ENCODE results near the gene MGLL. TPM values are rescaled to one million over a fixed set of nuclear protein-coding genes. Genes with fewer than 3 reads are reported as not detected.

MGLL gene
- total RNA-seq, 1 donor = 18.1 TPM

GRCh38 chr3:127747066-127747465, 75.2 kb downstream of the MGLL start:
- no peak overlapping the region for H3K4me2 ChIP-seq (ENCODE audit: insufficient read depth, low read length)
- no peaks in the 10 kb centered on the region for H3K79me2 ChIP-seq (ENCODE audit: insufficient read depth, low read length)
- no peak overlapping the region for H2AFZ ChIP-seq (ENCODE audit: low read length)
- no peak for DNase-seq (ENCODE audit: insufficient read length, low spot score, missing footprints)
- H3K36me3 ChIP-seq (ENCODE audit: insufficient read depth, low read length) = no peaks in the 10 kb centered on the region
- H3K27ac ChIP-seq (ENCODE audit: low read depth, low read length) = no peak overlapping the region
- TF ChIP-seq CTCF (IDR thresholded peaks at IDR 0.05; ENCODE audit: extremely low read depth, low read depth, low read length) = no peak
- H3K27me3 ChIP-seq (ENCODE audit: insufficient read depth, low read length) = no peaks in the 10 kb centered on the region
- peaks cover 2% of the 10 kb centered on the region for H4K20me1 ChIP-seq (ENCODE audit: insufficient read depth, low read length)
- no peak overlapping the region for H3K4me3 ChIP-seq (ENCODE audit: insufficient read depth, low read length)
- no peaks in the 10 kb centered on the region for H3K9me3 ChIP-seq (ENCODE audit: low read depth, low read length)
- H3K4me1 ChIP-seq (ENCODE audit: insufficient read depth, low read length) = peaks cover 42% of the 10 kb centered on the region

- H3K27me3 ChIP-seq (ENCODE audit: insufficient read depth, low read length) = no peaks in the 10 kb centered on the region
- H4K20me1 ChIP-seq (ENCODE audit: insufficient read depth, low read length) = peaks cover 2% of the 10 kb centered on the region
- H3K4me3 ChIP-seq (ENCODE audit: insufficient read depth, low read length) = no peak overlapping the region
- no peaks in the 10 kb centered on the region for H3K36me3 ChIP-seq (ENCODE audit: insufficient read depth, low read length)
- no peak for DNase-seq (ENCODE audit: insufficient read length, low spot score, missing footprints)
- peaks cover 42% of the 10 kb centered on the region for H3K4me1 ChIP-seq (ENCODE audit: insufficient read depth, low read length)
- H3K9me3 ChIP-seq (ENCODE audit: low read depth, low read length) = no peaks in the 10 kb centered on the region
- H2AFZ ChIP-seq (ENCODE audit: low read length) = no peak overlapping the region
- no peak overlapping the region for H3K27ac ChIP-seq (ENCODE audit: low read depth, low read length)
- no peak for TF ChIP-seq CTCF (IDR thresholded peaks at IDR 0.05; ENCODE audit: extremely low read depth, low read depth, low read length)
- H3K79me2 ChIP-seq (ENCODE audit: insufficient read depth, low read length) = no peaks in the 10 kb centered on the region
- no peak overlapping the region for H3K4me2 ChIP-seq (ENCODE audit: insufficient read depth, low read length)
Observed at GRCh38 chr3:127746400-127747057, 75.8 kb downstream of the MGLL start.

GRCh38 chr3:127745656-127746399, 76.5 kb downstream of the MGLL start:
- Histone ChIP-seq H3K36me3 (ENCODE audit: insufficient read depth, low read length) (no peaks in the 10 kb centered on the region), H3K4me1 (ENCODE audit: insufficient read depth, low read length) (peaks cover 36% of the 10 kb centered on the region), H3K9me3 (ENCODE audit: low read depth, low read length) (no peaks in the 10 kb centered on the region), H2AFZ (ENCODE audit: low read length) (no peak overlapping the region), H3K27me3 (ENCODE audit: insufficient read depth, low read length) (no peaks in the 10 kb centered on the region), H3K27ac (ENCODE audit: low read depth, low read length) (no peak overlapping the region), H3K4me3 (ENCODE audit: insufficient read depth, low read length) (no peak overlapping the region), H4K20me1 (ENCODE audit: insufficient read depth, low read length) (peaks cover 4% of the 10 kb centered on the region), H3K4me2 (ENCODE audit: insufficient read depth, low read length) (no peak overlapping the region), H3K79me2 (ENCODE audit: insufficient read depth, low read length) (peaks cover 6% of the 10 kb centered on the region)
- no peak for DNase-seq (ENCODE audit: insufficient read length, low spot score, missing footprints)
- TF ChIP-seq CTCF (IDR thresholded peaks at IDR 0.05; ENCODE audit: extremely low read depth, low read depth, low read length) = no peak

- Histone ChIP-seq H3K4me3 (ENCODE audit: insufficient read depth, low read length) (no peak overlapping the region), H3K79me2 (ENCODE audit: insufficient read depth, low read length) (peaks cover 7% of the 10 kb centered on the region), H3K27ac (ENCODE audit: low read depth, low read length) (no peak overlapping the region), H3K4me2 (ENCODE audit: insufficient read depth, low read length) (no peak overlapping the region), H3K27me3 (ENCODE audit: insufficient read depth, low read length) (no peaks in the 10 kb centered on the region), H3K36me3 (ENCODE audit: insufficient read depth, low read length) (no peaks in the 10 kb centered on the region), H3K9me3 (ENCODE audit: low read depth, low read length) (no peaks in the 10 kb centered on the region), H4K20me1 (ENCODE audit: insufficient read depth, low read length) (peaks cover 7% of the 10 kb centered on the region), H2AFZ (ENCODE audit: low read length) (no peak overlapping the region), H3K4me1 (ENCODE audit: insufficient read depth, low read length) (peaks cover 35% of the 10 kb centered on the region)
- no peak for TF ChIP-seq CTCF (IDR thresholded peaks at IDR 0.05; ENCODE audit: extremely low read depth, low read depth, low read length)
- DNase-seq (ENCODE audit: insufficient read length, low spot score, missing footprints) = no peak
Observed at GRCh38 chr3:127744875-127745274, 77.4 kb downstream of the MGLL start.
